PC-3 (cell line): ENCODE measurements around the gene LAX1. TPM values are rescaled to one million over a fixed set of nuclear protein-coding genes. Genes with fewer than 3 reads are reported as not detected.

ENCODE experiments used
- ATAC-seq: fragments of 200-7000 bp; cut with Tn5 transposase; 2 replicates; pipeline ENCODE4 v1.9.1; 2020; ENCODE audit warnings: mild to moderate bottlenecking, moderate library complexity
- BruUV-seq: library from RNA; stranded (reverse); fragments of 400-500 nt; replicated peaks from 2 replicates; lab custom pipeline; 2021; lab: Mats Ljungman, UMichigan
- CTCF ChIA-PET: fragments of 300-600 bp; sonication (Branson Sonifier 250); formaldehyde crosslinking; loops from one replicate; lab custom pipeline; 2022; ENCODE audit warnings: antibody characterized with exemption; lab: Charles Lee
- POLR2A ChIA-PET: fragments of 300-600 bp; sonication (Branson Sonifier 250); formaldehyde crosslinking; loops from one replicate; lab custom pipeline; 2022; ENCODE audit warnings: antibody characterized with exemption; ENCODE audit not compliant: unreplicated experiment; lab: Charles Lee
- DNase-seq: peaks from one replicate; pipeline ENCODE4 v3.0.0-alpha.2; 2015
- H2AFZ ChIP-seq: fragments of 300-600 bp; sonication (generic); 2 replicates; pipeline ENCODE4 v1.6.0; 2016; ENCODE audit warnings: antibody characterized with exemption, low read length
- H3F3A ChIP-seq: fragments of 300-600 bp; sonication (generic); one replicate; pipeline ENCODE4 v1.6.0; 2017; ENCODE audit warnings: antibody characterized with exemption, low read length, control low read depth, mild to moderate bottlenecking; ENCODE audit not compliant: unreplicated experiment
- H3K27ac ChIP-seq: fragments of 300-600 bp; sonication (generic); 2 replicates; pipeline ENCODE4 v1.5.1; 2016; ENCODE audit warnings: mild to moderate bottlenecking, low read length
- H3K27me3 ChIP-seq: fragments of 300-600 bp; sonication (generic); 2 replicates; pipeline ENCODE4 v1.6.1; 2016; ENCODE audit warnings: low read length, mixed read lengths
- H3K36me3 ChIP-seq: fragments of 300-600 bp; sonication (generic); 2 replicates; pipeline ENCODE4 v1.6.1; 2016; ENCODE audit warnings: low read depth, mixed run types, low read length, mixed read lengths
- H3K4me1 ChIP-seq: fragments of 300-600 bp; sonication (generic); 2 replicates; pipeline ENCODE4 v1.5.1; 2016; ENCODE audit warnings: low read length; ENCODE audit not compliant: insufficient read depth
- H3K4me2 ChIP-seq: fragments of 300-600 bp; sonication (generic); 2 replicates; pipeline ENCODE4 v1.6.0; 2016; ENCODE audit warnings: low read length
- H3K4me3 ChIP-seq: fragments of 300-600 bp; sonication (generic); 2 replicates; pipeline ENCODE4 v1.5.1; 2016; ENCODE audit warnings: mild to moderate bottlenecking, low read length, mixed read lengths
- H3K79me2 ChIP-seq: fragments of 300-600 bp; sonication (generic); 2 replicates; pipeline ENCODE4 v1.6.1; 2017; ENCODE audit warnings: low read length, mixed read lengths
- H3K9ac ChIP-seq: fragments of 300-600 bp; sonication (generic); 2 replicates; pipeline ENCODE4 v1.6.0; 2016; ENCODE audit warnings: mild to moderate bottlenecking, low read length
- H3K9me2 ChIP-seq: fragments of 300-600 bp; sonication (generic); replicated peaks from 2 replicates; pipeline ENCODE4 v1.6.1; 2016; ENCODE audit warnings: mixed run types, low read length, mixed read lengths
- H3K9me3 ChIP-seq: fragments of 300-600 bp; sonication (generic); 2 replicates; pipeline ENCODE4 v1.6.1; 2016; ENCODE audit warnings: low read length, mixed read lengths
- H4K20me1 ChIP-seq: fragments of 300-600 bp; sonication (generic); 2 replicates; pipeline ENCODE4 v1.6.1; 2016; ENCODE audit warnings: low read length, mixed read lengths
- EZH2 ChIP-seq: fragments of 300-600 bp; sonication (generic); IDR thresholded peaks from one replicate; pipeline ENCODE4 v1.6.1; 2017; ENCODE audit warnings: antibody characterized with exemption, mild to moderate bottlenecking, low read length; ENCODE audit not compliant: unreplicated experiment
- EZH2phosphoT487 ChIP-seq: fragments of 300-600 bp; sonication (generic); IDR thresholded peaks from 2 replicates; pipeline ENCODE4 v1.6.1; 2018; ENCODE audit warnings: mild to moderate bottlenecking, antibody characterized with exemption, low read length, borderline replicate concordance
- intact Hi-C: fragments of 100-400 bp; cut with micrococcal nuclease; formaldehyde crosslinking; loops from 2 replicates; pipeline ENCODE4 v1.9.0; 2023
- total RNA-seq: library from RNA; depleted of rRNA; stranded (reverse); fragments of >200 nt; gene quantifications from 2 replicates; pipeline ENCODE4 v1.2.3, GENCODE V29; 2014
- TF ChIP-seq, protein P1 (sequence below): fragments of 300-600 bp; sonication (generic); conservative IDR thresholded peaks from 2 replicates; pipeline ENCODE4 v1.5.1; 2017; ENCODE audit warnings: antibody characterized with exemption, low read depth, mild to moderate bottlenecking, low read length

LAX1 gene
- total RNA-seq, 1 experiment from 2014 or later, result not detected

DNA sequence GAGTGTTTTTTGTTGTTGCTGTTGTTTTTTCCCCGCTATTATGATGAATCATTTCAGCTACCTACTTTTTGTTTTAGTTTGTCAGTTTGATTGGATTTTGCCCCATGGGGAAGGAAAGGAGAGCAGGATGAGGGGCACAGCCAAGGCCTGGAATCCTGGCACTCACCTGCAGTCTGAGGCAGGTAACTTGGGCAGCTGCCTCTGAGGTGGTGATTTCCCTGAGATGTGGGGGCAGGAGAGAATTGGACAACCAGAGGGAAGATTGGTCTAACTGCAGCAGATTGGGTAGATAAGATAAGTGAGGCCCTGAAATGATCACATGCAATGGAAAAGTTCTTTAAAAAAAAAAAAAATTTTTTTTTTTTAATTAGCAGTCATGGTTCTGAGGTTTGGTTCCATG lies 1.5 kb upstream of the LAX1 start:
- DNase-seq (no peak), ATAC-seq (no peak)
- Histone ChIP-seq H3K79me2 (no peaks in the 10 kb centered on the region), H3F3A (no peaks in the 10 kb centered on the region), H3K27ac (no peak overlapping the region), H3K27me3 (no peaks in the 10 kb centered on the region), H3K4me1 (no peaks in the 10 kb centered on the region), H3K36me3 (no peaks in the 10 kb centered on the region), H4K20me1 (no peaks in the 10 kb centered on the region), H2AFZ (no peak overlapping the region), H3K4me2 (no peak overlapping the region), H3K9me2 (no peaks in the 10 kb centered on the region), H3K9me3 (no peaks in the 10 kb centered on the region), H3K9ac (no peak overlapping the region), H3K4me3 (no peak overlapping the region)
- no peak for TF ChIP-seq EZH2
- TF ChIP-seq, protein P1, sequence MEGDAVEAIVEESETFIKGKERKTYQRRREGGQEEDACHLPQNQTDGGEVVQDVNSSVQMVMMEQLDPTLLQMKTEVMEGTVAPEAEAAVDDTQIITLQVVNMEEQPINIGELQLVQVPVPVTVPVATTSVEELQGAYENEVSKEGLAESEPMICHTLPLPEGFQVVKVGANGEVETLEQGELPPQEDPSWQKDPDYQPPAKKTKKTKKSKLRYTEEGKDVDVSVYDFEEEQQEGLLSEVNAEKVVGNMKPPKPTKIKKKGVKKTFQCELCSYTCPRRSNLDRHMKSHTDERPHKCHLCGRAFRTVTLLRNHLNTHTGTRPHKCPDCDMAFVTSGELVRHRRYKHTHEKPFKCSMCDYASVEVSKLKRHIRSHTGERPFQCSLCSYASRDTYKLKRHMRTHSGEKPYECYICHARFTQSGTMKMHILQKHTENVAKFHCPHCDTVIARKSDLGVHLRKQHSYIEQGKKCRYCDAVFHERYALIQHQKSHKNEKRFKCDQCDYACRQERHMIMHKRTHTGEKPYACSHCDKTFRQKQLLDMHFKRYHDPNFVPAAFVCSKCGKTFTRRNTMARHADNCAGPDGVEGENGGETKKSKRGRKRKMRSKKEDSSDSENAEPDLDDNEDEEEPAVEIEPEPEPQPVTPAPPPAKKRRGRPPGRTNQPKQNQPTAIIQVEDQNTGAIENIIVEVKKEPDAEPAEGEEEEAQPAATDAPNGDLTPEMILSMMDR, result no peak
- no peak for TF ChIP-seq EZH2phosphoT487
- BruUV-seq, result no TSS peak
- intact Hi-C loops, result no loop called here
- CTCF ChIA-PET, result no interaction called here
- POLR2A ChIA-PET, result no interaction called here

DNA sequence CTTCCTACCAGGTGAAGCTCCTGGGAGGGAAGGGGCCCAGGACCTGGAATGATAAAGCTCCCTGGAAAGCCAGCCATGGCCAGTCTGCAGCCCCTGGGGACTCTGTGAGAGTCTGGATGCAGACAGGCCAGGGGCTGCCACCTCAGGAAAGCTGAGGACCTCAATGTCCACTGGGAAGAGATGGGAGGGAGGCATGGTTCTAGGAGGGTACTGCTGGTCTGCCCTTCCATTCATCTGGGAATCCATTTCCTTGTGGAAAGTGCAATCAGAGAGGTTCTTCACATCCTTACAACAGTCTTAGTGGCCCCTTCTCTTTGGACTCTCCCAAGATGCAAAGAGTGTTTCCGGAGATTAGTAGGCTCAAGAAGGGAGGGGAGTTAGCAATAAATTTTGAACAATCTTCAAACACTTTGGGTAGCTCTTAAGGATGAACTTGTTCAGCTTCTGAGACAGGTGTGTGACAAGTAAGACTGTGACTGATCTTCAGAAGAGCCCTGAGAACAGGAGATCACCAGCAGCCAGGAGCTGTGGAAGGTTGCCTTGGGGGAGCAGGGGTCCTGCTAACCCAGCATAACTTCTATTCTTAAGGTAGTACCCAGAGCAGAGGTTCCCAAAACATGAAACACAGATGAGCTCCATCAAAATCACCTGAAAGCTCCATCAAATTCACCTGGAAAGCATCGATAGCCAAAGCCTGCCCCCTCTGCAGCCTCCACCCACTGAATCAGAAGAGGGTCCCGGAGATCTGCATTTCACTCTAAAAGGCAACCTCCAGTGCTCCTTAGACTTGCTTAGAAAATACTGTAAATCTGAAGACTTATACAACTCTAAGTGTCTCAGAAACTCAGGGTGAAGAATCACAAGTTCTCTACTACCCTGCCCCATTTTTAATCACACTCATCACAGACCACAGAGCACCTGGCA lies 616 bp upstream of the LAX1 start:
- Histone ChIP-seq H2AFZ (no peak overlapping the region), H3K4me1 (no peaks in the 10 kb centered on the region), H3K9me2 (no peaks in the 10 kb centered on the region), H4K20me1 (no peaks in the 10 kb centered on the region), H3K27ac (no peak overlapping the region), H3K4me2 (no peak overlapping the region), H3F3A (no peaks in the 10 kb centered on the region), H3K9ac (no peak overlapping the region), H3K4me3 (no peak overlapping the region), H3K27me3 (no peaks in the 10 kb centered on the region), H3K9me3 (no peaks in the 10 kb centered on the region), H3K79me2 (no peaks in the 10 kb centered on the region), H3K36me3 (no peaks in the 10 kb centered on the region)
- DNase-seq (no peak), ATAC-seq (no peak)
- intact Hi-C loops, result no loop called here
- ChIA-PET CTCF (no interaction called here), POLR2A (no interaction called here)
- TF ChIP-seq EZH2 (no peak), EZH2phosphoT487 (no peak)
- TF ChIP-seq, protein P1, result no peak
- BruUV-seq, result no TSS peak

DNA sequence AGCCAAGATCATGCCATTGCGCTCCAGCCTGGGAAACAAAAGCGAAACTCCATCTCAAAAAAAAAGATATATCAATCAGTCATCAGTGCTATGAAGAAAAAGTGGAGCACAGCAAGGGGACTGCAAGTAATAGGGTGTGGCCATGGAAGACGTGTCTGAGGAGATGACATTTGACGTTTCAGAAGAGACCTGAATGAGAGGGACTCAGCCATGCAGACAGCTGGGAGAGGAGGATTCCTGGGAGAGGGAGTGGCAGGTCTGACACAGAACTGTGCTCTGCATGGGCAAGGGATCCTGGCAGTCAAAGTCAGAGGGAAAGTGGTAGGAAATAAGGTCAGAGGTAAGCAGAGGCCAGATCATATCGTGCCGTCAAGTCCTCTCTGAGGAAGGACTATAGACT lies 3.3 kb downstream of the LAX1 start:
- Histone ChIP-seq H4K20me1 (no peaks in the 10 kb centered on the region), H3K4me1 (no peaks in the 10 kb centered on the region), H3K27me3 (no peaks in the 10 kb centered on the region), H3K4me3 (no peak overlapping the region), H3K9me3 (no peaks in the 10 kb centered on the region), H3F3A (no peaks in the 10 kb centered on the region), H3K4me2 (no peak overlapping the region), H3K27ac (no peak overlapping the region), H3K9me2 (no peaks in the 10 kb centered on the region), H3K79me2 (no peaks in the 10 kb centered on the region), H3K36me3 (no peaks in the 10 kb centered on the region), H2AFZ (no peak overlapping the region), H3K9ac (no peak overlapping the region)
- ChIA-PET CTCF (no interaction called here), POLR2A (no interaction called here)
- ATAC-seq, result no peak
- intact Hi-C loops, result no loop called here
- no TSS peak for BruUV-seq
- DNase-seq, result no peak
- TF ChIP-seq EZH2 (no peak), EZH2phosphoT487 (no peak)
- TF ChIP-seq, protein P1, result no peak
